Ramos (cell line): ENCODE measurements around the gene DAPP1.
"Not testable (repeated sequence)": the region's sequence is repeated elsewhere in the genome, so short reads cannot be mapped to it uniquely, and the experiment has no call there.

Experiments used
- in situ Hi-C: fragments of 300-500 bp; cut with MboI; formaldehyde crosslinking; loops from one replicate; pipeline ENCODE4 v1.14.3; 2022; ENCODE audit warnings: low sequenced_read_pairs; ENCODE audit not compliant: unreplicated experiment

Gene DAPP1

GRCh38 chr4:99821918-99822503 is 5.4 kb downstream of the DAPP1 start:
- in situ Hi-C loops: loop anchor here (25.0 kb wide), 1 partner anchor 735 kb away; the partner anchor contains the start of gene ADH5

- in situ Hi-C loops: loop anchor here (25.0 kb wide), 1 partner anchor 735 kb away; the partner anchor contains the start of gene ADH5
These were observed 6.1 kb downstream of the DAPP1 start for GRCh38 chr4:99822734-99823133.

GRCh38 chr4:99824070-99824599 is 7.5 kb downstream of the DAPP1 start:
- in situ Hi-C loops: loop anchor here (25.0 kb wide), 1 partner anchor 737 kb away; the partner anchor contains the start of gene ADH5

GRCh38 chr4:99825272-99825671 is 8.6 kb downstream of the DAPP1 start:
- in situ Hi-C loops: no loop called here

GRCh38 chr4:99826016-99826415 is 9.4 kb downstream of the DAPP1 start:
- in situ Hi-C loops: no loop called here

GRCh38 chr4:99827454-99827853 is 10.8 kb downstream of the DAPP1 start:
- in situ Hi-C loops: no loop called here

- in situ Hi-C loops: no loop called here
These were observed 11.2 kb downstream of the DAPP1 start for GRCh38 chr4:99827857-99828256.

- in situ Hi-C loops: no loop called here
These were observed 11.8 kb downstream of the DAPP1 start for GRCh38 chr4:99828477-99828876.

GRCh38 chr4:99830051-99830450 is 13.4 kb downstream of the DAPP1 start:
- in situ Hi-C loops: not testable (repeated sequence)

- in situ Hi-C loops: no loop called here
These were observed 15.7 kb downstream of the DAPP1 start for GRCh38 chr4:99832321-99832720.

GRCh38 chr4:99832758-99833157 is 16.1 kb downstream of the DAPP1 start:
- in situ Hi-C loops: no loop called here

- in situ Hi-C loops: no loop called here
These were observed 17.1 kb downstream of the DAPP1 start for GRCh38 chr4:99833756-99834155.

GRCh38 chr4:99834569-99834968 is 17.9 kb downstream of the DAPP1 start:
- in situ Hi-C loops: no loop called here

GRCh38 chr4:99835942-99836341 is 19.3 kb downstream of the DAPP1 start:
- in situ Hi-C loops: no loop called here

- in situ Hi-C loops: no loop called here
These were observed 22.3 kb downstream of the DAPP1 start for GRCh38 chr4:99838927-99839326.

GRCh38 chr4:99841129-99841528 is 24.5 kb downstream of the DAPP1 start:
- in situ Hi-C loops: no loop called here

GRCh38 chr4:99843413-99843812 is 26.8 kb downstream of the DAPP1 start:
- in situ Hi-C loops: no loop called here

- in situ Hi-C loops: no loop called here
These were observed 27.4 kb downstream of the DAPP1 start for GRCh38 chr4:99844048-99844447.

GRCh38 chr4:99845179-99845578 is 28.6 kb downstream of the DAPP1 start:
- in situ Hi-C loops: no loop called here

- in situ Hi-C loops: no loop called here
These were observed 29.3 kb downstream of the DAPP1 start for GRCh38 chr4:99845708-99846469.

GRCh38 chr4:99846891-99847290 is 30.3 kb downstream of the DAPP1 start:
- in situ Hi-C loops: no loop called here
